ENCODE measurements around the gene NHSL1. TPM values are rescaled to one million over a fixed set of nuclear protein-coding genes. Genes with fewer than 3 reads are reported as not detected.

The NHSL1 gene
- total RNA-seq, 1 experiment from 2014 or later = 14.8 TPM

GRCh38 chr6:138493413-138493812 is 5.9 kb downstream of the NHSL1 start:
- DNase-seq = peak; percentile 28

GRCh38 chr6:138492871-138493270 is 6.4 kb downstream of the NHSL1 start:
- Histone ChIP-seq H3K27me3 (ENCODE audit: control insufficient read depth, insufficient read depth, low read length) (no peaks in the 10 kb centered on the region), H3K36me3 (replicated peaks; ENCODE audit: control insufficient read depth, insufficient read depth, low read length) (no peaks in the 10 kb centered on the region), H3K4me3 (ENCODE audit: insufficient read depth, low read depth, low read length) (no peak overlapping the region)
- no peak for DNase-seq

More at GRCh38 chr6:138493413-138493812, 5.9 kb downstream of the NHSL1 start:
- H3K36me3 ChIP-seq (replicated peaks; ENCODE audit: control insufficient read depth, insufficient read depth, low read length) = no peaks in the 10 kb centered on the region
- H3K27me3 ChIP-seq (ENCODE audit: control insufficient read depth, insufficient read depth, low read length) = no peaks in the 10 kb centered on the region
- H3K4me3 ChIP-seq (ENCODE audit: insufficient read depth, low read depth, low read length) = no peak overlapping the region

GRCh38 chr6:138492113-138492512 is 7.2 kb downstream of the NHSL1 start:
- H3K27me3 ChIP-seq (ENCODE audit: control insufficient read depth, insufficient read depth, low read length) = no peaks in the 10 kb centered on the region
- H3K4me3 ChIP-seq (ENCODE audit: insufficient read depth, low read depth, low read length) = no peak overlapping the region
- H3K36me3 ChIP-seq (replicated peaks; ENCODE audit: control insufficient read depth, insufficient read depth, low read length) = no peaks in the 10 kb centered on the region
- DNase-seq = no peak

- no peak for DNase-seq
- H3K4me3 ChIP-seq (ENCODE audit: insufficient read depth, low read depth, low read length) = no peak overlapping the region
- no peaks in the 10 kb centered on the region for H3K36me3 ChIP-seq (replicated peaks; ENCODE audit: control insufficient read depth, insufficient read depth, low read length)
- H3K27me3 ChIP-seq (ENCODE audit: control insufficient read depth, insufficient read depth, low read length) = no peaks in the 10 kb centered on the region
These were observed 8.3 kb downstream of the NHSL1 start for GRCh38 chr6:138491017-138491416.

- no peaks in the 10 kb centered on the region for H3K27me3 ChIP-seq (ENCODE audit: control insufficient read depth, insufficient read depth, low read length)
- DNase-seq = no peak
These were observed 9.4 kb downstream of the NHSL1 start for GRCh38 chr6:138489846-138490245.

GRCh38 chr6:138487102-138487604 is 12.1 kb downstream of the NHSL1 start:
- Histone ChIP-seq H3K4me3 (ENCODE audit: insufficient read depth, low read depth, low read length) (no peak overlapping the region), H3K36me3 (replicated peaks; ENCODE audit: control insufficient read depth, insufficient read depth, low read length) (no peaks in the 10 kb centered on the region), H3K27me3 (ENCODE audit: control insufficient read depth, insufficient read depth, low read length) (no peaks in the 10 kb centered on the region)
- no peak for DNase-seq

More at GRCh38 chr6:138489846-138490245, 9.4 kb downstream of the NHSL1 start:
- H3K36me3 ChIP-seq (replicated peaks; ENCODE audit: control insufficient read depth, insufficient read depth, low read length) = no peaks in the 10 kb centered on the region
- H3K4me3 ChIP-seq (ENCODE audit: insufficient read depth, low read depth, low read length) = no peak overlapping the region

GRCh38 chr6:138486249-138487101 is 12.8 kb downstream of the NHSL1 start:
- no peak for DNase-seq
- no peaks in the 10 kb centered on the region for H3K36me3 ChIP-seq (replicated peaks; ENCODE audit: control insufficient read depth, insufficient read depth, low read length)
- H3K27me3 ChIP-seq (ENCODE audit: control insufficient read depth, insufficient read depth, low read length) = no peaks in the 10 kb centered on the region
- no peak overlapping the region for H3K4me3 ChIP-seq (ENCODE audit: insufficient read depth, low read depth, low read length)

GRCh38 chr6:138485586-138486248 is 13.6 kb downstream of the NHSL1 start:
- Histone ChIP-seq H3K4me3 (ENCODE audit: insufficient read depth, low read depth, low read length) (no peak overlapping the region), H3K27me3 (ENCODE audit: control insufficient read depth, insufficient read depth, low read length) (no peaks in the 10 kb centered on the region), H3K36me3 (replicated peaks; ENCODE audit: control insufficient read depth, insufficient read depth, low read length) (no peaks in the 10 kb centered on the region)
- no peak for DNase-seq

- no peaks in the 10 kb centered on the region for H3K36me3 ChIP-seq (replicated peaks; ENCODE audit: control insufficient read depth, insufficient read depth, low read length)
- H3K4me3 ChIP-seq (ENCODE audit: insufficient read depth, low read depth, low read length) = no peak overlapping the region
- no peak for DNase-seq
- H3K27me3 ChIP-seq (ENCODE audit: control insufficient read depth, insufficient read depth, low read length) = no peaks in the 10 kb centered on the region
These were observed 14.2 kb downstream of the NHSL1 start for GRCh38 chr6:138485005-138485545.

- no peak for DNase-seq
- H3K4me3 ChIP-seq (ENCODE audit: insufficient read depth, low read depth, low read length) = no peak overlapping the region
These were observed 15.1 kb downstream of the NHSL1 start for GRCh38 chr6:138484018-138484731.

GRCh38 chr6:138482816-138483215 is 16.5 kb downstream of the NHSL1 start:
- Histone ChIP-seq H3K27me3 (ENCODE audit: control insufficient read depth, insufficient read depth, low read length) (no peaks in the 10 kb centered on the region), H3K36me3 (replicated peaks; ENCODE audit: control insufficient read depth, insufficient read depth, low read length) (no peaks in the 10 kb centered on the region), H3K4me3 (ENCODE audit: insufficient read depth, low read depth, low read length) (no peak overlapping the region)
- no peak for DNase-seq

More at GRCh38 chr6:138484018-138484731, 15.1 kb downstream of the NHSL1 start:
- Histone ChIP-seq H3K27me3 (ENCODE audit: control insufficient read depth, insufficient read depth, low read length) (no peaks in the 10 kb centered on the region), H3K36me3 (replicated peaks; ENCODE audit: control insufficient read depth, insufficient read depth, low read length) (no peaks in the 10 kb centered on the region)

GRCh38 chr6:138480279-138480949 is 18.9 kb downstream of the NHSL1 start:
- H3K36me3 ChIP-seq (replicated peaks; ENCODE audit: control insufficient read depth, insufficient read depth, low read length) = no peaks in the 10 kb centered on the region
- H3K4me3 ChIP-seq (ENCODE audit: insufficient read depth, low read depth, low read length) = no peak overlapping the region
- H3K27me3 ChIP-seq (ENCODE audit: control insufficient read depth, insufficient read depth, low read length) = no peaks in the 10 kb centered on the region
- no peak for DNase-seq

GRCh38 chr6:138477913-138478539 is 21.3 kb downstream of the NHSL1 start:
- no peak for DNase-seq
- Histone ChIP-seq H3K27me3 (ENCODE audit: control insufficient read depth, insufficient read depth, low read length) (no peaks in the 10 kb centered on the region), H3K4me3 (ENCODE audit: insufficient read depth, low read depth, low read length) (no peak overlapping the region), H3K36me3 (replicated peaks; ENCODE audit: control insufficient read depth, insufficient read depth, low read length) (no peaks in the 10 kb centered on the region)
